ENCODE measurements around the gene ASIC1. TPM values are rescaled to one million over a fixed set of nuclear protein-coding genes. Genes with fewer than 3 reads are reported as not detected.
A peak's percentile ranks its signal among the peaks of the same experiment; 100 is the strongest.
"Not testable (repeated sequence)": the region's sequence is repeated elsewhere in the genome, so short reads cannot be mapped to it uniquely, and the experiment has no call there.

Gene ASIC1
- total RNA-seq, 2 donors from 2014 or later: 0.52 to 0.99 TPM

GRCh38 chr12:50082644-50083043 lies 25.2 kb downstream of the ASIC1 start:
- no peaks in the 10 kb centered on the region for H3K9me3 ChIP-seq
- intact Hi-C loops (cut with DNase I): no loop called here
- no peak overlapping the region for H3K4me3 ChIP-seq
- DNase-seq (no peak), ATAC-seq (no peak)
- peaks cover 9% of the 10 kb centered on the region for H3K4me1 ChIP-seq
- H3K36me3 ChIP-seq (replicated peaks in 1 of 2; ENCODE audit: insufficient read depth in 1 of 2, low read depth in 2 of 2): no peaks in the 10 kb centered on the region
- no peak overlapping the region for H3K27ac ChIP-seq
- no peak for TF ChIP-seq POLR2A (IDR thresholded peaks at IDR 0.05)
- TF ChIP-seq, protein P1, sequence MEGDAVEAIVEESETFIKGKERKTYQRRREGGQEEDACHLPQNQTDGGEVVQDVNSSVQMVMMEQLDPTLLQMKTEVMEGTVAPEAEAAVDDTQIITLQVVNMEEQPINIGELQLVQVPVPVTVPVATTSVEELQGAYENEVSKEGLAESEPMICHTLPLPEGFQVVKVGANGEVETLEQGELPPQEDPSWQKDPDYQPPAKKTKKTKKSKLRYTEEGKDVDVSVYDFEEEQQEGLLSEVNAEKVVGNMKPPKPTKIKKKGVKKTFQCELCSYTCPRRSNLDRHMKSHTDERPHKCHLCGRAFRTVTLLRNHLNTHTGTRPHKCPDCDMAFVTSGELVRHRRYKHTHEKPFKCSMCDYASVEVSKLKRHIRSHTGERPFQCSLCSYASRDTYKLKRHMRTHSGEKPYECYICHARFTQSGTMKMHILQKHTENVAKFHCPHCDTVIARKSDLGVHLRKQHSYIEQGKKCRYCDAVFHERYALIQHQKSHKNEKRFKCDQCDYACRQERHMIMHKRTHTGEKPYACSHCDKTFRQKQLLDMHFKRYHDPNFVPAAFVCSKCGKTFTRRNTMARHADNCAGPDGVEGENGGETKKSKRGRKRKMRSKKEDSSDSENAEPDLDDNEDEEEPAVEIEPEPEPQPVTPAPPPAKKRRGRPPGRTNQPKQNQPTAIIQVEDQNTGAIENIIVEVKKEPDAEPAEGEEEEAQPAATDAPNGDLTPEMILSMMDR (IDR thresholded peaks at IDR 0.05): no peak
- WGBS, 2 donors: 69 to 70% methylated on average over 7 of the region's 7 CpGs
- H3K27me3 ChIP-seq: no peaks in the 10 kb centered on the region

DNA sequence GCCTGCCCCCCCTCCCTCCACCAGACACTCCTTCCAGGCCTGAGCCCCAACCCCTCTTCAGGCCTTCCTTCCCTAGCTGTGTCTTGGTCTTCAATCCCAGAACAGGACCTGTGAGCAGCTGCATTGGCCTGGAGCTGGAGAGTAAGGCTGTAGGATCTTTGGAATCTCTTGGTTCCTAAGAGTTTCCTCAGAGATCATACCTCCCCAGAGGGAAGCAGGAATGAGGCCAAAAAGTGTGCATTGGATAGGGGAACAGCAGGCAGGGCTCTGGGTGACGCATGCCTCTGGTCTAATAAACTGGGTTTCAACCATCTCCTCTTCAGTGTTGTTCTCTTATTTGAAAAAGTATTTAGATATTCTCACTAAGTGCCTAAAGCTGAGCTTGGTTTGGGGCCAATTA lies 25.9 kb downstream of the ASIC1 start:
- peaks cover 15% of the 10 kb centered on the region for H3K4me1 ChIP-seq
- 73 to 95% methylated on average over 1 of the region's 1 CpG for WGBS, 2 donors
- H3K9me3 ChIP-seq: no peaks in the 10 kb centered on the region
- H3K36me3 ChIP-seq (replicated peaks in 1 of 2; ENCODE audit: insufficient read depth in 1 of 2, low read depth in 2 of 2): no peaks in the 10 kb centered on the region
- ATAC-seq (no peak), DNase-seq (no peak)
- intact Hi-C loops (cut with DNase I): no loop called here
- TF ChIP-seq, protein P1 (IDR thresholded peaks at IDR 0.05): no peak
- TF ChIP-seq POLR2A (IDR thresholded peaks at IDR 0.05): no peak
- H3K4me3 ChIP-seq: no peak overlapping the region
- H3K27me3 ChIP-seq: no peaks in the 10 kb centered on the region
- H3K27ac ChIP-seq: no peak overlapping the region

DNA sequence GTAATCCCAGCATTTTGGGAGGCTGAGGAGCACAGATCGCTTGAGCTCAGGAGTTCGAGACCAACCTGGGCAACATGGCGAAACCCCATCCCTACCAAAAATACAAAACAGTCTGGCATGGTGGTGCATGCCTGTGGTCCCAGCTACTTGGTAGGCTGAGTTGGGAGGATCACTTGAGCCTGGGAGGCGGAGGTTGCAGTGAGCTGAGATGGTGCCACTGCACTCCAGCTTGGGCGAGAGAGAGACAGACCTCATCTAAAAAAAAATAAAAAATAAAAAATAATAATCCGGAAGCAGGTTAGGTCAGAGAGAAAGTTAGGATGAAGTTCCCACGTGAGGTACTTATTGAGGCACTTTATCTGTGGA lies 27.0 kb downstream of the ASIC1 start:
- intact Hi-C loops (cut with DNase I); H3K27me3 ChIP-seq; ATAC-seq; H3K9me3 ChIP-seq; H3K36me3 ChIP-seq (replicated peaks in 1 of 2; ENCODE audit: insufficient read depth in 1 of 2, low read depth in 2 of 2); DNase-seq: not testable (repeated sequence)
- H3K4me1 ChIP-seq: peaks cover 23% of the 10 kb centered on the region
- H3K27ac ChIP-seq: peak overlapping the region; percentile 86 to 96 (median 88)
- WGBS, 2 donors: 29 to 38% methylated on average over 6 to 7 of the region's 7 CpGs
- H3K4me3 ChIP-seq: peak overlapping the region; percentile 87 to 93

DNA sequence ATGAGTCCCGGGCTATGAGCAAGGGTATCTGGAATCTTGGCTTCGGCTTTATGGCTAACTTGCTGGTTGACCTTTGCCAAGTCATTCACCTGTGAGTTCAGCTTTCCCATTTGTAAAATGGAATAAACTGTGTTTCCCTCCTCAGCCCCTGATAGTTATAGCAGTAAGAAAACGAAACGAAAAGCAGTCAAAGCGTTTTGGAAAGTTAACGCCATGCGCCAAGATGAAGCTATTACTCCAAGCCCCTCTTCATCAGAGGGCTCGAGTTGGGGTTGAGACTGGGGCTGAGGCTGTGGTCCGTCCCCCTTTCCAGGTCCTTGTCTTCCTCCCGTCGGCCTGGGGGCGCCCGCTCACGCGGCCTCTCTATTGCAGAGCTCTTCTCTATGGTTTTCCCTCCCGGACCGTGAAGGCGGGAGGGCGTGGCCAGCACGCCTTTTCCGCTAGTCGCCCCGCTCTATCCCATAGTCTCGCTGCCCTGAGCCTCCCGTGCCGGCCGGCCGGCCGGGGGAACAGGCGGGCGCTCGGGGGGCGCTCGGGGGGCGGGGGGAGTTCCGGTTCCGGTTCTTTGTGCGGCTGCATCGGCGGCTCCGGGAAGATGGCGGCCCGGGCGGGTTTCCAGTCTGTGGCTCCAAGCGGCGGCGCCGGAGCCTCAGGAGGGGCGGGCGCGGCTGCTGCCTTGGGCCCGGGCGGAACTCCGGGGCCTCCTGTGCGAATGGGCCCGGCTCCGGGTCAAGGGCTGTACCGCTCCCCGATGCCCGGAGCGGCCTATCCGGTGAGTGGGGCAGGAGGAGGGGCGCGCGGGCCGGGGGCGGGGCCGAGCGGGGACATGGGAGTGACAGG lies 27.6 kb downstream of the ASIC1 start, which contains the start of gene SMARCD1:
Gene SMARCD1 (plus strand): TSS at position 568 of the 840 bp plus-strand sequence. CDS start 28 bp downstream, at position 596.
- ATAC-seq (peak; percentile 92), DNase-seq (peak; percentile 87 to 93 (median 92))
- no peaks in the 10 kb centered on the region for H3K9me3 ChIP-seq
- H3K27me3 ChIP-seq: no peaks in the 10 kb centered on the region
- peak within 1 kb of the TSS; percentile 87 to 93 for H3K4me3 ChIP-seq
- 0% methylated on average over 9 to 41 of the region's 69 CpGs for WGBS, 2 donors
- peak in 2 of 3 donors; percentile 46 to 59 for TF ChIP-seq POLR2A (IDR thresholded peaks at IDR 0.05)
- TF ChIP-seq, protein P1 (IDR thresholded peaks at IDR 0.05): peak in 3 of 7 experiments; percentile 6 to 53 (median 22)
- H3K4me1 ChIP-seq: peaks cover 23% of the 10 kb centered on the region
- H3K36me3 ChIP-seq (replicated peaks in 1 of 2; ENCODE audit: insufficient read depth in 1 of 2, low read depth in 2 of 2): peaks cover 0 to 6% of the 10 kb centered on the region in 2 donors
- peak within 1 kb of the TSS; percentile 86 to 96 (median 88) for H3K27ac ChIP-seq
- intact Hi-C loops (cut with DNase I): no loop called here

- intact Hi-C loops (cut with DNase I): no loop called here
Observed at GRCh38 chr12:50085615-50086072, 28.2 kb downstream of the ASIC1 start.

More at GRCh38 chr12:50085615-50086072, 28.2 kb downstream of the ASIC1 start:
- WGBS, 2 donors: 5 to 11% methylated on average over 6 of the region's 8 CpGs
- Histone ChIP-seq H3K4me1 (peaks cover 23% of the 10 kb centered on the region), H3K9me3 (no peaks in the 10 kb centered on the region), H3K27me3 (no peaks in the 10 kb centered on the region), H3K36me3 (replicated peaks in 1 of 2; ENCODE audit: insufficient read depth in 1 of 2, low read depth in 2 of 2) (peaks cover 3 to 12% of the 10 kb centered on the region in 2 donors), H3K4me3 (peak overlapping the region; percentile 87 to 93), H3K27ac (peak overlapping the region; percentile 86 to 96 (median 88))
- DNase-seq (no peak), ATAC-seq (no peak)
- TF ChIP-seq, protein P1 (IDR thresholded peaks at IDR 0.05): no peak
- no peak for TF ChIP-seq POLR2A (IDR thresholded peaks at IDR 0.05)
